Activated CD4-positive, alpha-beta T cell treated with anti-CD3 and anti-CD28 coated beads, Interleukin-2, Interleukin-4, amounts not matched to agents 100 ng/mL and 50 ng/mL, durations not matched to agents 16 hours and 8 hours (primary cell): Measurements from ENCODE around the gene CCNT1.

Source experiments
- DNase-seq: peaks from one replicate; pipeline ENCODE4 v3.0.0-alpha.2; 2020; ENCODE audit warnings: low spot score

Gene CCNT1

GRCh38 chr12:48640854-48641253 is 75.7 kb downstream of the CCNT1 start:
- no peak for DNase-seq

GRCh38 chr12:48640428-48640827 is 76.1 kb downstream of the CCNT1 start:
- DNase-seq = no peak
